HCT116 (cell line): ENCODE measurements around the gene EBP. TPM values are rescaled to one million over a fixed set of nuclear protein-coding genes. Genes with fewer than 3 reads are reported as not detected.
A peak's percentile ranks its signal among the peaks of the same experiment; 100 is the strongest.

Experiments
- ATAC-seq: fragments of 200-7000 bp; cut with Tn5 transposase; 2 replicates; pipeline ENCODE4 v1.9.1; 2020; ENCODE audit warnings: mild to moderate bottlenecking, moderate library complexity
- BruUV-seq: library from RNA; stranded (reverse); fragments of 400-500 nt; replicated peaks from 2 replicates; lab custom pipeline; 2021; lab: Mats Ljungman, UMichigan
- CTCF ChIA-PET: fragments of 300-600 bp; sonication (Branson Sonifier 250); formaldehyde crosslinking; loops from one replicate; lab custom pipeline; 2021; ENCODE audit warnings: antibody characterized with exemption; lab: Charles Lee
- POLR2A ChIA-PET: fragments of 300-600, 350-600 bp; sonication (Branson Sonifier 250); formaldehyde crosslinking; loops from one replicate; lab custom pipeline; 2021; ENCODE audit warnings: antibody characterized with exemption; lab: Charles Lee
- RAD21 ChIA-PET, 2 experiments: fragments of 300-600 bp; sonication (Branson Sonifier 250); formaldehyde crosslinking; loops; one replicate each; lab custom pipeline; 2023; ENCODE audit warnings: low total read pairs in 2 of 2; ENCODE audit not compliant: uncharacterized antibody in 2 of 2, unreplicated experiment in 2 of 2, low non-redundant PET in 1 of 2; lab: Charles Lee
- DNase-seq: peaks from one replicate; pipeline ENCODE4 v3.0.0-alpha.2; 2010; ENCODE audit warnings: low read depth, low spot score
- H2AFZ ChIP-seq: fragments of 200-600 bp; shearing (Covaris generic), sonication (generic); 2 replicates; pipeline ENCODE4 v1.6.1; 2017; ENCODE audit warnings: low read depth, mixed run types, mixed read lengths, antibody characterized with exemption, low read length; ENCODE audit not compliant: poor library complexity, severe bottlenecking
- H3K27ac ChIP-seq: 2 replicates; pipeline ENCODE4 v1.5.1; 2012; ENCODE audit warnings: low read depth, low read length
- H3K27me3 ChIP-seq: fragments of 200-600 bp; sonication (generic); 2 replicates; pipeline ENCODE4 v1.6.1; 2016; ENCODE audit warnings: mixed run types, low read length, mixed read lengths; ENCODE audit not compliant: insufficient read depth
- H3K36me3 ChIP-seq, 2 experiments: fragments of 200-500 bp in 1 of 2; fragments of 200-600 bp in 1 of 2; sonication (Bioruptor generic) in 1 of 2; sonication (generic) in 1 of 2; 2 replicates each; pipeline versions ENCODE4 v1.5.1 to v1.6.1; 2014 to 2016; ENCODE audit warnings: low read length in 2 of 2, inconsistent platforms in 1 of 2, mixed read lengths in 1 of 2, mixed run types in 1 of 2; ENCODE audit not compliant: insufficient read depth in 2 of 2, control insufficient read depth in 1 of 2
- H3K4me1 ChIP-seq, 2 experiments: fragments of 200-600 bp in 1 of 2; sonication (generic) in 1 of 2; 2 replicates each; pipeline versions ENCODE4 v1.5.1 to v1.6.1; 2012 to 2017; ENCODE audit warnings: low read length in 2 of 2, inconsistent platforms in 1 of 2, mild to moderate bottlenecking in 1 of 2, mixed read lengths in 1 of 2, mixed run types in 1 of 2, moderate library complexity in 1 of 2; ENCODE audit not compliant: insufficient read depth in 2 of 2, control insufficient read depth in 1 of 2
- H3K4me2 ChIP-seq: fragments of 200-600 bp; sonication (generic); 2 replicates; pipeline ENCODE4 v1.6.1; 2017; ENCODE audit warnings: mixed run types, low read length, mixed read lengths
- H3K4me3 ChIP-seq, 2 experiments: fragments of 200-600 bp in 1 of 2; sonication (generic) in 1 of 2; replicated peaks in 1 of 2; 2 replicates each; pipeline ENCODE4 v1.5.1; 2011 to 2016; ENCODE audit warnings: low read length in 2 of 2, control low read depth in 1 of 2, low read depth in 1 of 2, mild to moderate bottlenecking in 1 of 2, mixed read lengths in 1 of 2, mixed run types in 1 of 2
- H3K79me2 ChIP-seq: fragments of 200-600 bp; sonication (generic); 2 replicates; pipeline ENCODE4 v1.6.1; 2017; ENCODE audit warnings: mild to moderate bottlenecking, mixed run types, low read length, moderate library complexity, mixed read lengths; ENCODE audit not compliant: insufficient read depth
- H3K9ac ChIP-seq: fragments of 200-600 bp; sonication (generic); 2 replicates; pipeline ENCODE4 v1.6.1; 2016; ENCODE audit warnings: low read length, mixed read lengths
- H3K9me2 ChIP-seq: fragments of 200-600 bp; sonication (generic), shearing (Covaris generic); 2 replicates; pipeline ENCODE4 v1.6.1; 2017; ENCODE audit warnings: mixed run types, mild to moderate bottlenecking, moderate library complexity; ENCODE audit not compliant: insufficient read depth
- H3K9me3 ChIP-seq, 2 experiments: fragments of 200-500 bp in 1 of 2; fragments of 200-600 bp in 1 of 2; sonication (Bioruptor generic) in 1 of 2; sonication (generic) in 1 of 2; 2 replicates each; pipeline ENCODE4 v1.6.1; 2014 to 2017; ENCODE audit warnings: low read length in 2 of 2, mixed read lengths in 2 of 2, inconsistent platforms in 1 of 2, low read depth in 1 of 2, mild to moderate bottlenecking in 1 of 2, mixed run types in 1 of 2, moderate library complexity in 1 of 2; ENCODE audit not compliant: control insufficient read depth in 1 of 2, insufficient read depth in 1 of 2
- H4K20me1 ChIP-seq: fragments of 200-600 bp; sonication (generic), shearing (Covaris generic); 2 replicates; pipeline ENCODE4 v1.6.1; 2017; ENCODE audit warnings: mixed run types, mild to moderate bottlenecking, moderate library complexity; ENCODE audit not compliant: insufficient read depth
- CTCF ChIP-seq, 3 experiments: fragments of 200-600 bp in 1 of 3; sonication (generic) in 1 of 3; IDR thresholded peaks in 2 of 3; conservative IDR thresholded peaks in 1 of 3; 2 replicates each; pipeline ENCODE4 v1.5.1; 2012 to 2017; ENCODE audit warnings: low read depth in 2 of 3, low read length in 2 of 3, antibody characterized with exemption in 1 of 3, borderline replicate concordance in 1 of 3, control low read depth in 1 of 3, mild to moderate bottlenecking in 1 of 3, mixed read lengths in 1 of 3, mixed run types in 1 of 3, moderate library complexity in 1 of 3; ENCODE audit not compliant: insufficient read depth in 1 of 3
- MAX ChIP-seq: IDR thresholded peaks from 2 replicates; pipeline ENCODE4 v1.6.1; 2012
- REST ChIP-seq: IDR thresholded peaks from 2 replicates; pipeline ENCODE4 v1.6.1; 2012; ENCODE audit warnings: low read depth
- YY1 ChIP-seq: IDR thresholded peaks from 2 replicates; pipeline ENCODE4 v1.6.1; 2011; ENCODE audit warnings: low read length, low read depth, moderate library complexity, mild to moderate bottlenecking; ENCODE audit not compliant: insufficient replicate concordance; ENCODE audit errors: extremely low read depth
- intact Hi-C: fragments of 100-400 bp; cut with micrococcal nuclease; formaldehyde crosslinking; loops from 2 replicates; pipeline ENCODE4 v1.10.0; 2022
- total RNA-seq: library from RNA; stranded (reverse); gene quantifications from one replicate; pipeline ENCODE4 v1.2.1, GENCODE V29; 2021; ENCODE audit not compliant: unreplicated experiment

The EBP gene
- total RNA-seq, 1 experiment from 2014 or later, result 93.8 TPM

- DNase-seq, result no peak
Measured at GRCh38 chrX:48530736-48531135, 9.1 kb downstream of the EBP start.

GRCh38 chrX:48531358-48531959, 9.9 kb downstream of the EBP start:
- no peaks in the 10 kb centered on the region for H3K79me2 ChIP-seq
- no peaks in the 10 kb centered on the region for H3K27me3 ChIP-seq
- TSS peak; percentile 80 for BruUV-seq
- ChIA-PET RAD21 (no interaction called here), POLR2A (no interaction called here), CTCF (interaction anchor here (0.5 kb wide), 1 partner anchor 1931 kb away, joined by 3 read pairs; no protein-coding TSS in a partner anchor)
- H3K9me3 ChIP-seq, result no peaks in the 10 kb centered on the region
- ATAC-seq, result peak; percentile 77
- no peak overlapping the region for H3K4me3 ChIP-seq
- peak overlapping the region; percentile 59 for H3K4me2 ChIP-seq
- TF ChIP-seq REST (no peak), YY1 (peak; percentile 60), MAX (no peak)
- peaks cover 0 to 2% of the 10 kb centered on the region in 2 experiments; a peak in 2 of 4 replicates for H3K36me3 ChIP-seq
- DNase-seq, result no peak
- peak overlapping the region; percentile 63; the same call in 1 of the 2 replicates for H3K27ac ChIP-seq
- peak overlapping the region; percentile 26 for H2AFZ ChIP-seq
- H3K9ac ChIP-seq, result 0 out of 2 replicates have a peak overlapping the region, but pooled peaks have one; percentile 13
- H3K9me2 ChIP-seq, result no peaks in the 10 kb centered on the region
- no peaks in the 10 kb centered on the region for H4K20me1 ChIP-seq
- H3K4me1 ChIP-seq, result peaks cover 6 to 20% of the 10 kb centered on the region in 2 experiments
- intact Hi-C loops, result no loop called here

More at GRCh38 chrX:48530736-48531135, 9.1 kb downstream of the EBP start:
- Histone ChIP-seq H3K4me3 (no peak overlapping the region), H3K27me3 (no peaks in the 10 kb centered on the region), H3K4me2 (no peak overlapping the region; the same call in 1 of the 2 replicates), H3K4me1 (peaks cover 6 to 20% of the 10 kb centered on the region in 2 experiments), H3K9ac (no peak overlapping the region), H2AFZ (no peak overlapping the region)
- no peak for ATAC-seq
- RAD21 ChIA-PET, result no interaction called here
- no TSS peak for BruUV-seq
- intact Hi-C loops, result no loop called here
- POLR2A ChIA-PET, result no interaction called here
- TF ChIP-seq CTCF (IDR thresholded peaks at IDR 0.05 in 2 of 3, conservative IDR thresholded peaks at IDR 0.05 in 1 of 3; ENCODE audit: borderline replicate concordance in 1 of 3, insufficient read depth in 1 of 3, low read depth in 2 of 3, low read length in 2 of 3), result no peak
- TF ChIP-seq, all 23 proteins: peak for 0
- H4K20me1 ChIP-seq, result no peaks in the 10 kb centered on the region
- no peaks in the 10 kb centered on the region for H3K9me3 ChIP-seq
- no peak overlapping the region for H3K27ac ChIP-seq
- H3K36me3 ChIP-seq, result peaks cover 0 to 2% of the 10 kb centered on the region in 2 experiments; a peak in 2 of 4 replicates
- H3K79me2 ChIP-seq, result no peaks in the 10 kb centered on the region
- H3K9me2 ChIP-seq, result no peaks in the 10 kb centered on the region
- CTCF ChIA-PET, result no interaction called here
